Kidney tubule cell (primary cell): ENCODE data around the gene PLAC8.
"Not testable (repeated sequence)": the region's sequence is repeated elsewhere in the genome, so short reads cannot be mapped to it uniquely, and the experiment has no call there.

Source experiments
- DNase-seq: peaks from one replicate; pipeline ENCODE4 v3.0.0-alpha.2; 2018; ENCODE audit warnings: low spot score

The PLAC8 gene

DNA sequence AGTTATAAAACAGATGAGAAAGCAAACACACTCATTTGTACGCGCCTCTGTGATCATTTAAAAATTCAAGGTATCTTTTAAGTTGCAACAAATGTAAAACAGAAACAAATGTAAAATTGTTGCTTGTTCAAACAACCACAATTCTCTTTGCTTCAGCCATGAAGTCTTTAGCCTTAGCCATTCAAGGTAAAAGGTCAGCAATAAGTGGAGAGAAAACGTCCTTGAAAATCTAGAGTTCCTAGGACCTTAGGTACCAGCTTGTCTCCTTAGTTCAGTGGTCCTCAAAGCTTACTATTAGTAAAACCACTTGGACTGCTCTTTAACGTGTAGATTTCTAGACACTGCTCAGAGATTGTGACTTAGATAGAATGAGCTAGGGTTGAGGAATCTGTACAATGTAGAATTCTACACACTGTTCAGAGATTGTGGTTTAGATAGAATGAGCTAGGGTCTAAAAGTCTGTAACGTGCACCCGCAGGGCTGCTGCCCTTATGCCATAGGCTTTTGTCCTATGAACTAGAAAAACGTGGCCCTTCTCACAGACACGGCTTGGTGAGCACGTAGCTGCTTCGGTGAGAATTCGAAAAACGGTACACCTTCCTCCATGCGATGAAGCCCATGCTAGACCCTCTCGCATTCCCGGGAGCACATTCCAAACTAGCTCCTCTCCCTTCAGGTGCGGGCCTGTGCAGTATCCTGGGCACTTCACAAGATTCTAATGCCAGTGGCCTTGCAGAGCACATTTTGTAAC lies 1.7 kb downstream of the PLAC8 start:
- no peak for DNase-seq

DNA sequence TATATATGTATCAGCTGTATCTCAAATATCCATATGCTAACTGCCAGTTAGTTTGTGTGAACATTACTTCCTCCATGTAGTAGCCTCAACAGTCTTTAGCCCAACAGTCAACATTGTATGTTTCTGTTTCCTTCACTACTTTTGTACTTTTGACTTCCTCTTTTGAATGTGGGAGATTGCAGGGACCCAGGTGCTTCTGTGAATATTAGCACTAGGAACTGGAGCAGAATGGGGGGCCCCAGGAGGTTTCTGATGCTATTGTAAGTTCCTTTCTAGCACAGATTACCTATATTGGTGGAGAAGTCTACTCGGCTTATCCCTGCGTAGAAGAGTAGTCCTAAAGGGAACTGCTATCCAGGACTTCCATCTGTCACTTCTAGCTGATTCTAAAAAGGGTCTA lies 2.3 kb downstream of the PLAC8 start:
- no peak for DNase-seq

DNA sequence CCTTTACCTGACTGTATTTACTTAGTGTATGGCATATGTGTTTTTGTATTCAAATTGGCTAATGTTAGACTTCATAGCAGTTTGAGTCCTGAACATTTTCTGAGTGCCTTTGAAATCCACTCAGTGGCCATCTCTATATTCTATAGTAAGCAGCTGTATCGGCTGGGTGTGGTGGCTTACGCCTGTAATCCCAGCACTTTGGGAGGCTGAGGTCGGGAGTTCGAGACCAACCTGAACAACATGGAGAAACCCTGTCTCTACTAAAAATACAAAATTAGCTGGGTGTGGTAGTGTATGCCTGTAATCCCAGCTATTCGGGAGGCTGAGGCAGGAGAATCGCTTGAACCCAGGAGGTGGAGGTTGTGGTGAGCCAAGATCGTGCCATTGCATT lies 2.8 kb downstream of the PLAC8 start:
- not testable (repeated sequence) for DNase-seq

DNA sequence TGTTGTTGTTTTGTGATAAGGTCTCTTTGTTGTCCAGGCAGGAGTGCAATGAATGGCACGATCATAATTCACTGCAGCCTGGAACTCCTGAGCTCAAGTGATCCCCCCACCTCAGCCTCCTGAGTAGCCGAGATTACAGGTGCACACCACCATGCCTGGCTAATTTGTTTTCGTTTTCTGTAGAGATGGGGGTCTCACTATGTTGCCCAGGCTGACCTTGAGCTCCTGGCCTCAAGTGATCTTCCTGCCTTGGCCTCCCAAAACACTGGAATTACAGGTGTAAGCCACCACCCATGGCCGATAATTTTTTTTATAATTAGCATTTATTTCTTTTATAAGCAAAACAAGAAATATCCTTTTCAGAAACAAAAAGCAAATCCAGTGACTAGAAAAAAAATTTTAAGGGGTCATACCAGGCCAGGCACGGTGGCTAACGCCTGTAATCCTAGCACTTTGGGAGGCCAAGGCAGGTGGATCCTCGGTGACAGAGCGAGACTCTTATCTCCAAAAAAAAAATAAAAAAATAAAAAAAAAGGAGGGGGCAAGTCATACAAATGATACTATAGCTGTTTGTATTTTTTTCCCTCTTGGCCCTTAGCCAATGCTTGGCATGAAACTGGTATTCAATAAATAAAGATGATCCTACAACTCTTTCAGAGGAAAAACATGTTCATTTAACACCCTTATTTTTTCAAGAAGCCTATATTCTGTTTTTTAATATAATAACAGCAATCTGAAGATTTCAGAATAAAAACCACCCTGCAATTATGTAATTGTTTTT lies 3.4 kb downstream of the PLAC8 start:
- DNase-seq: no peak

DNA sequence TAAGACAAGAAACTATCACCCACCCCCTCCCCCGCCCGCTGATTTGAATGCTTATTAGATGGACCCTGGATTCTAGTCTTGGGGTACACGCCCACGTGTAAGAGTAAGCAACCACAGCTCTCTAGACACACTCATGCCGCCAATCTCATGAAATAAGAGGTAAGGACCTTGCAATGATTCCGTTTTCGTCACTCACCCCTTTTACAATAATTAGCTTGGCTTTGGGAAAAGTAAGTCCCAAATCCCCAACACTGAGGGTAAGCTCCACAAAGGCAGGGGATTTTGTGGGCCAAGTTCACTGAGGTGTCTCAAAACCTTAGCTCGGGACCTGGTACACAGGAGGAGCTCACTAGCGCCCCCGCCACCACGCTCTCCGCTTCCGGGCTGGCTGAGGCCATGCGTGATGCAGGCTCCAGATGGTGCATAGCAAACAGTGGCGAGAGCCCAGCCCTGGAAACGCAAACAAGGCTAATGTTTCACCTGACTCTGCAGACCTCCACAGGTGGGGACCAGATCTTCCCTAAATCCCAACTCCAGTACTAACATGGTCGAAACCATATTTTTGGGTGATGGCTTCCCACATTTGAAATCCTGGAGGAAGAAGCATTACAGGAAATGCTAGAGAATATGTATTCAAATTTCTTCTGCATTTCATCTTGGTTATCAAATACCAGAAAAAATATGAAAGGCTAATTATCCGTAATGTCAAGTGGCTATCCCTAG lies 4.1 kb downstream of the PLAC8 start:
- DNase-seq: peak; percentile 84

DNA sequence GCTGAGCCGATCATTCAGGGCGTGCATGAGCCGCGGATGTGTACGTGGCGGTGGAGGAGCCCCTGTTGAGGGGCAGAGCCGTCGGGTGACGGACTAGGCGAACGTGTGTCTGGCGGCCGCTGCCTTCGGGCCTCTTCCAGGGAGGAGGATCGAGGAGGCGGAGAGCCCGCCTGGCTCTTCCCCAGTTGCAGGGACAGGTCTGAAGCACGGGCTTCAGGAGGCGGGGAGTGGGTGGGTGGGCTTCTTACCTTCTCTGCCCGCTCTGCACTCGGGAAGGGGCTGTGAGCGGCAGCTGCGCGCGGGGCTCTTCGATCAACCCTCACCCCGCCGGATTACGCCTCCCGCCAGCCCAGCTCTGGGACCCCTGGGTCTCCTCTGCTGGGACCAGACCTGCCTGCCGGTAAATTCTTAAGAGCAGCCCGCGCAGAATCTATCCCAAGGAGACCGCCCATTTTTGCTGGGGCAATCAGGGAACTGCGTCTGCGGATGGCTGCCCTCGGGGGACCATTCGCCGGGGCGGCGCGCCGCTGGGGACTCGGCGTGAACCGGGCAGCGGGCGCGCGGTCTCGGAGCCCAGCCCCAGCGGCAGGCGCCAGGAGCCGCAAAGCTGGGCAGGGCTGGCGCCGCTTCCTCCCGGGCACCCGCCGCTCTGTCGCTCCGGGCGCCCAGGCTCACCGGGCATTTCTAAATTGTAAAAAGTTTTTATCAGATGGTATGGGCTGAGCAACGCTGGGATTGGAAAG lies 4.9 kb downstream of the PLAC8 start:
- DNase-seq: peak; percentile 47

DNA sequence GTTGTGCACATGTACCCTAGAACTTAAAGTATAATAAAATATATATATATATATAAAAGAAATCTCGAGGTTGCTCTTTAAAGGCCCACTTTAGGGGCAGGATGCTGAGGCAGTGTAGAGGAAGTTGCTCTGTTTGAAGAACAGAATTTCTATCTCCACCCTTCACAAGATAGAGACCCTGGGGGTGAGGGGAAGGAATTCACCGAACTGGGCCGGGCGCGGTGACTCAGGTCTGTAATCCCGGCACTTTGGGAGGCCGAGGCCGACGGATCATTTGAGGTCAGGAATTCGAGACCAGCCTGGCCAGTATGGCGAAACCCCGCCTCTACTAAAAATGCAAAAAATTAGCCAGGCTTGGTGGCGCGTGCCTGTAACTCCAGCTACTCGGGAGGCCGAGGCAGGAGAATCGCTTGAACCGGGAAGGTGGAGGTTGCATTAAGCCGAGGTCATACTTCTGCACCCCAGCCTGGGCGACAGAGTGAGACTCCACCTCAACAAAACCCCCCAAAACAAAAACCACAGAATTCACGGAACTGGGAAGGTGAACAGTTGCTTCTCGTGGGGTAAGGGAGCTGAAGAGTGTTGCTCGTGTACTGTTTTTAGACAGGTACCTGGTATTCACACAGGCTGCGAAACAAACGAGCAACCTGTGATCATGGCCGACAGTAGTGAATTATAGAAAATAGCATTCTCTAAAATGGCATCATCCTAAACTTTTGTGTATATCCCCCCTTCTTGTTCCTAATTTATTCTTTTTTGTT lies 6.2 kb downstream of the PLAC8 start:
- DNase-seq: no peak

DNA sequence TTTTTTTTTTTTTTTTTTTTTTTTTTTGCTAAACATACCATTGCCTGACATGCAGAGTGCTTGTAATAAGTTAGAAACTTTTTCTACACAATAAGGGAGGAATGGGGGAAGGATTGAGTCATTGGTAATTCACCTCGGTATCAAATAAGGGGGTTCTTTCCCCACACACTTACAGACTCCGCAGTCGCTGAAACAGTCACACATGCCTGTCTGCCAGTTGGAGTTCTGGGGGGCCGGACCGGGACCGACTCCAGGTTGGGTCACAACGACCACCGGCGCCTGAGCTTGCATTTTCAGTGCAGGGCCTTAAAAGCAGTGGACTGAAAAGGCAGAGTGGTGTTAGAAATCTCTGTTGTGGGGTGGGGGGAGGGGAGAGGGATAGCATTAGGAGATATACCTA lies 6.9 kb downstream of the PLAC8 start:
- no peak for DNase-seq

DNA sequence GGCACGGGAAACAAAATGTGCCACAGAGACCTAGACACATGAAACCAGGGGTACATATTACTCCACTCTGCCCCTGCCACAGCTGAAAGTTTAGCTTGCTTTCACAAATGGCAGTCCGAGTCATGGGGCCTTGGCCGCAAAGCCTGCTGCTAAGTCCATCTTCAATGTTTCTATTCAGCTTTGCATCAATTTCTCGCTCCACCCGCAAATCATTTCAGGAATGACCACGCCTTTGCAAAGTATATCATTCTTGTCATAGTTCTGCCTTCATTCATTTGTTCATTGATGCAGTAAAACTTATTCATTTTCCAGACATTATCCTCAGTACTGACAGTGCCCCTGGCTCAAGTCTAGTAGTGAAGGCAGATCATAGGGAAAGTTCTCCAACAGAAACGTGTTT lies 9.5 kb downstream of the PLAC8 start:
- DNase-seq: no peak

DNA sequence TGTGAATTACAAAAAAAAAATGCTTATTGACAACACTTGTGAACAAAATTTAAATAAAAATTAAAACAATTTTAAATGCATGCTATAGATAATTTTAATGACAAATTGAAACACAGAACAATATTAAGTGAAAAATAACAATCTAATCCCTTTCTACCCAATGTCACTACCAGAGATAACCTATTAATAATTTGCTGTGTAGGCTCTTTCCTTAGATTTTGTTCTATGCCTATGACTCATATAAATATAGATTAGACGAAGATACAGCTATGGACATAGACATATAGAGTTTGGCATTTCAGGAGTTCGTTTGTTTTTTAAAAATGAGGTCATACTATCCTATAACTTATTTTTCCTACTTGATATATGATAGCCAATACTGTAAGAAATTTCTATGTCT lies 18.1 kb downstream of the PLAC8 start:
- no peak for DNase-seq

DNA sequence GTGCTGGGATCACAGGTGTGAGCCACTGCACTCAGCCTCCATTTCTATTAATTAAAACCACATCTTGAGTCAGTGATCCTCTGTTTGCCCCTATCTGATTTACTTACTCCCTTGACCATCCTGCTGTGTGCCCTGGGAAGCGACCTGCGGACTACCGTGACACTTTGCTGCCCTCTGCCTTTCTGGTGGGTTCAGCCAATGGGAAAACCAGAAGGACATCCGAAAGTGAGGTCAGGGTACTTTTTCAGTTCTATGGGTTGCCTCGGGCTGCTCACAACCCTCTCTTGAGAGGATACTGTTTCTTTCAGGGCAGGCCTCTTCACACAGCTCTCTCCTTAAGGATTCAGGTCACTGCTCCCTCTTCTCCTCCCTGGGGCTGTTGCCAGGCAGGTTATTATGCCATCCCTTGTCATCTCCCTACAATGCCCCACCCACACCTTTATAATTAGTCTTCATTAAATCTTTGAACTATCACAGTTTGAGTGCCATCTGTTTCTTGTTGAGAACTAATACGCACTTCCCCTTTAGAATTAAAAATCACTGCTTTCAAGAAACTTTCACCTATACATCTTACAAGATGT lies 21.4 kb downstream of the PLAC8 start:
- DNase-seq: no peak

DNA sequence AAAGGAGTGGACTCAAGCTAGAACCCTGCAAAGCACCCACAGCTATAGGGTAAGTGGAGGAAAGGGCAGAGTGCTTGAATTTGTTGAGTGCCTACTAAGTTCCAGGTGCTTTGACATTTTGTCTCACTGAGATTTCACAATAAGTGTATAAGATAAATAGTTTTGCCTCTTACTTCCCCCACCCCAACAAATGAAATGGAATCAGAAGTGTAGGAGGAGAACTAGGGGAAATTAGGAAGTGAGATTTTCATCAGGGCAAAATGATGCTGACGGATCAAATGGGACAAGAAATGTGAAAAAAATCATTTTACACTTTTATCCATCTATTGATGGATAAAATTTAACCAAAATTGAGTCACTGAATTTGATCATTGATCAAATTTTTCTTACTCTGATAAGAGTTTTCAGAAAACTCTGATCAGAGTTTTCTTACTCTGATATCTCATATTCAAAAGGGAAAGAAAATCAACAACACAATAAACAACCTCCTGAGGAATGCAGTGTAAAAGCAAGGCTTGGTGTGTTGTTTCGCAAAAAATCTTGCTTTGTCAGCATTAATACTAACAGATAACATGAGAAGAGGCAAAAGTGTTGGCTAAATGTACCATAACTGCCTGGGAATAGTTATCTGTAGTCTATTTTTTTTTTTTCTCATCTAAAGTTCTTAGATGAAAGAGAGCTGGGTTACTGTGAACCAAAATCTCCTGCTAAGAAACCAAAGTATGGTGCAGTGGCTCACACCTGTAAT lies 24.9 kb downstream of the PLAC8 start:
- DNase-seq: no peak

DNA sequence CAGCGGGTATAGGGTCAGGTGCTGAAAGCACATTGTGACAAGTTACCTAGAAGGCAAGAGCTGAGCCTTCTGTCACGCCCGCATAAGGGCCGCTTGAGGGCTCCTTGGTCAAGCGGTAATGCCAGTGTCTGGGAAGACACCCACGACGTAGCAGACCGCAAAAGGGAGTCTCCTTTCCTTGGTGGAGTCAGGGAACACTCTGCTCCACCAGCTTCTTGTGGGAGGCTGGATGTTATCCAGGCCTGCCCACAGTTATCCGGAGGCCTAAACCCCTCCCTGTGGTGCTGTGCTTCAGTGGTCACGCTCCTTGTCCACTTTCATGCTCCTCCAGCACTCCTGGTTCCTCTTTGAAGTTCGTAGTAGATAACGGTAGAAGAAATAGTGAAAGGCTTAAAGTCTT lies 29.6 kb downstream of the PLAC8 start:
- DNase-seq: not testable (repeated sequence)

DNA sequence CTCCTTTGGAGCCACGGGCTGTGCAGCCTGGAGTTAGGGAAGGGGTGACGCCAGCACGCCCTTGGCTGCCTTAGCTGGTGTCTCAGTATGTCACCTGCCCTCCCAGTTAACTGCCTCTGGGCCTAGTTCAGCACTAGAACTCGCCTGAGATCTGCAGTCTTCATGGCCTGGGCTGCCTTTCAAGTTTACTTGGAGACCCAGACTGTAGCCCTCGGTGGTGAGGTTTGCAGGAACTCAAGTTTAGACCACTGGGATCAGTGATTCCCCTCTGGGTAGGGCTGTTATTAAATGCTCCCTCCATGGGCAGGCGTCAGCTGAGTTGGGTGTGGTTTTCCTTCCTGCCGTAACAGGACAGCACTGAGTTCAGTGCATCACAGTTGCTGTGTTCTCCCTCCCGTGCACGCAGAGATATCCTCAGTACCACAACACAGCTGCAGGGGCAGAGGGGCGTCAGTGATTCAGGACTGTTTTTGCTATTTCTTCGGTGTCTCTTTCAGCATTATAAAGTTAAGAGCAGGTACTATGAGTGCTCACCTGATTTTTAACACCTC lies 30.5 kb downstream of the PLAC8 start:
- no peak for DNase-seq

DNA sequence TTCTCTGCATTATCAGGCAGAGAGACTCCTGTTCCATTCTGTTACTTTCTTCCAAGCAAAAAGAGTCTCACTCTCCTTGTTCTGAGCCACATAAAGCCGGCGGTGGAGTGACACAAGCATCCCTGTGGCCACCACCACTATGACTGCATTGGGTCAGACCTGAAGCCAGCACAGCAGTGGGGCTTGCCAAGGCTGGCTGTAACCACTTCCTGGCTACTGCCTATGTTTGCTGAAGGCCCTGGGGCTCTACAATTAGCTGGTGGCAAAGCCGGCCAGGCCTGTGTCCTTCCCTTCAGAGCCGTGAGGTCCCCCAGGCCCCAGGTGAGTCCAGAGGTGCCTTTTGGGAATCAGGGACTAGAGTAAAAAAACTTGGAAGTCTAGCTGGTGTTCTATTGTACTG lies 31.8 kb downstream of the PLAC8 start:
- DNase-seq: peak; percentile 22

DNA sequence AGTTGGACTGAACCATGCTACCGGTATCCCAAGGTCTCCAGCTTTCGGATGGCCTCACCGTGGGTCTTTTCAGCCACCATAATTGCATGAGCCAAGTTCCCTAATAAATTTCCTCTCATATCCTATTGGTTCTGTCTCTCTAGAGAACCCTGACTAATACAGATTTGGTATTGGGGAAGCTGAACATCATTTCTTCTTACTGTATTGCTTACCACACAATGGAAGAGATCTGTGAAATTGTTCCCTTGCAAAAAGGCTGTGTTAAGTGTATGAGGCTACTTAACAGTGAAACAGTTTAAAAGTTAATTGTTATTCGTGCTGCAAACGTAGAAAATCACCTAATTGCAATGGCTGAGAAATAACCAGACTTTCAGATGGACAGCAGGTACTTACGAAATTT lies 34.0 kb downstream of the PLAC8 start:
- DNase-seq: no peak

DNA sequence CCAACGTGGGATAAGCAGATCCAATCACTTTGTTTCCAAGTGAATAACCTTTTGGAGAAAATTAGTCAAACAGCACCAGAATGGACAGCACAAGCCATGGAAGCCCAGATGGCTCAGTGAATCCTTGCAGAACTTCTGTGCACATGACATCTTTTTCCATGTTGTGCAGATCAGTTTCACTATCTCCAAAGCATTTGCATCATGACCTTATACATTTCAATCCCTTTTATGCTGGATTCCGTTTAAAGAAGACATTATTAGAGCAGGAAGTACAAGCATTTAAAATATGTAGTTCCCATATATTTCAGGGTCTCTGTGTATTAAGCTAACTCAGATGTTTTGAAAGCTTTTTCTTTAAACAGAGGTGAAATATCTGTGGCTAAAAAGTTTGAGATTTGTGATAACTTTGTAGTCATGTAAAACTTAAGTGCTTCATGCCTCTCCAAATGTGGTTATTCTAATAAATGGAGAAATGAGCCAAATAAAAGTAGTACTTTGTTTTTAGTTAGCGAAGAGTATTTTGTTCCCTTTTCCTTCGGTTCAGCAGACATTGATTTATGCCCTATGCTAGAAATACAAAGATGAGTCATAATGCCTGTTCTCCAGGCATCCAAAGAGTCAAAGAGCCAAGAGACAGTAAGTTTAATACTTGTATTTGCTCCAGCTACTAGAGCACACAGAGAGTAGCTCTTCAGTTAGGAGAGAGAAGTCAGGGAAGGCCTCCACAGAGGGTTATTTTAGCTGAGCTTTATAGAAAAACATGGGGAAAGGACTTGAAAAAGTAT lies 39.0 kb downstream of the PLAC8 start:
- DNase-seq: peak; percentile 16

DNA sequence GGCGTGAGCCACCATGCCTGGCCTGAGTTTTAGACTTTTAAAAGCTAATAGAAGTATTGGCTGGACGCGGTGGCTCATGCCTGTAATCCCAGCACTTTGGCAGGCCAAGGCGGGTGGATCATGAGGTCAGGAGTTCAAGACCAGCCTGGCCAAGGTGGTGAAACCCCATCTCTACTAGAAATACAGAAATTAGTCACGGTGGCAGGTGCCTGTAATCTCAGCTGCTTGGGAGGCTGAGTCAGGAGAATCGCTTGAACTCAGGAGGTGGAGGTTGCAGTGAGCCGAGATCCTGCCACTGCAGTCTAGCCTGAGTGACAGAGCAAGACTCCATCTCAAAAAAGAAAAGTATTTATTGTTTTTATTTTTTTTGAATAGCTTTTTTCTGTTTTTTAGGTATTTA lies 39.7 kb downstream of the PLAC8 start:
- DNase-seq: not testable (repeated sequence)

DNA sequence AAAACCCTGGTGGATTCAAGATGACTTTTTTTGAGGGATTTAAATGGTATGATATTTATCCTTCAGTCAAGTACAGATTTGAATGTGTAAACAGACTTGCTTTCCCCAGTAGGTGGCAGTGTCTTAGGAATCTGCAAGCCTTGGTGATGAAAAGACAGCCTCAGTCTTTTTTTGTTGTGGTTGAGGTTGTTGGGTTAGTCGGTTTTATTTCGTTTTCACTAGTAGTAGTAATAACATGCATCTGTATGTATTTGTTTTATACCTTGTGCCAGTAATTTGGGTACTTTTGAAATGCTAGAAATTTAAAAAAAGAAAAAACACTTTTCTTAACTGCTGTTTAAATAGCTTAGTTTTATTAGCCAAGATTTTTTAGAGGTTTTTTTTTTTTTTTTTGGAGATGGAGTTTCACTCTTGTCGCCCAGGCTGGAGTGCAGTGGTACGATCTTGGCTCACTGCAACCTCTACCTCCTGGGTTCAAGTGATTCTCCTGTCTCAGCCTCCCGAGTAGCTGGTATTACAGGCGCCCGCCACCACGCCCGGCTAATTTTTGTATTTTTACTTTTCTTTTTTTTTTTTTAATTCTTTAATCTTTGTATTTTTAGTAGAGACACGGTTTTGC lies 40.3 kb downstream of the PLAC8 start:
- DNase-seq: peak; percentile 72
